Measurements from ENCODE around the gene PCGF1. TPM values are rescaled to one million over a fixed set of nuclear protein-coding genes. Genes with fewer than 3 reads are reported as not detected.

PCGF1 gene
- total RNA-seq: 11.0 and 18.5 TPM in 2 replicates

DNA sequence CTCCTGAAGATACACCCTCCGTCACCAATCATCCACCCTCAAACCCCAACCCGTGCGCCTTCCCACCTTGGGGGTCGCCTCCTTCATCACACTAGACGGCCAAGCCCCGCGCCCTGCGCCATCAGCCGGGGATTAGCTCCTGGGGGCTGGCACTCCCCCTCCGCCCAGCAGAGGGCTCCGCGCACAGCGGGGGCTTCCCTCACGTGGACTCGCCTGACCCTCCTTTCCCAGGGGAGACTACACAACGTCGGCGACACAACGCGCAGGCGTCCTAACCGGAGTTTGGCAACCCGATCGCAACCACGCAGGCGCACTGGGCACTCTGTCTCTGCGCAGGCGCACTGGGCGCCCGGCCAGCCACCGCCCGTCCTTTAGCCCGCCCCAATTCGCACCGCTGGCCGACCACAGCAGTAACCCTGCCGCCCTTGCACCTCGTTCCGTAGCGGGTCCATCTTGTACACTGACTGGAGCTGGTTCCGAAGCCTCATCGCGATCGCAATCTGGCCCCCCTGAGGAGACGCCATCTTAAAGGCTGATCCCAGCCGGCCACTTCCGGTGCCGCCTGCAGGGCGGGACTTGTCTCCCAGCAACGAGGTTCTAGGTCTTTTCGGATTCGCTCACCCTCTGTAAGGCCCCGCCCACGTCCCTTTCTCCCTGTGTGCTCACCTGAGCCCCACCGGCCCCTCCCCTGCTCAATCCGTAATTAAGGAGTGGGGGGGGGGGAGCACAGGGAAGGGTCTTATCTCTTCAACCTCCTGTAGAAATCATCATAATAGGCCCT, at the start of gene PCGF1:
PCGF1 (minus strand) TSS at position 551 of the 781 bp plus-strand sequence; CDS start at position 524, 27 bp downstream.

DNA sequence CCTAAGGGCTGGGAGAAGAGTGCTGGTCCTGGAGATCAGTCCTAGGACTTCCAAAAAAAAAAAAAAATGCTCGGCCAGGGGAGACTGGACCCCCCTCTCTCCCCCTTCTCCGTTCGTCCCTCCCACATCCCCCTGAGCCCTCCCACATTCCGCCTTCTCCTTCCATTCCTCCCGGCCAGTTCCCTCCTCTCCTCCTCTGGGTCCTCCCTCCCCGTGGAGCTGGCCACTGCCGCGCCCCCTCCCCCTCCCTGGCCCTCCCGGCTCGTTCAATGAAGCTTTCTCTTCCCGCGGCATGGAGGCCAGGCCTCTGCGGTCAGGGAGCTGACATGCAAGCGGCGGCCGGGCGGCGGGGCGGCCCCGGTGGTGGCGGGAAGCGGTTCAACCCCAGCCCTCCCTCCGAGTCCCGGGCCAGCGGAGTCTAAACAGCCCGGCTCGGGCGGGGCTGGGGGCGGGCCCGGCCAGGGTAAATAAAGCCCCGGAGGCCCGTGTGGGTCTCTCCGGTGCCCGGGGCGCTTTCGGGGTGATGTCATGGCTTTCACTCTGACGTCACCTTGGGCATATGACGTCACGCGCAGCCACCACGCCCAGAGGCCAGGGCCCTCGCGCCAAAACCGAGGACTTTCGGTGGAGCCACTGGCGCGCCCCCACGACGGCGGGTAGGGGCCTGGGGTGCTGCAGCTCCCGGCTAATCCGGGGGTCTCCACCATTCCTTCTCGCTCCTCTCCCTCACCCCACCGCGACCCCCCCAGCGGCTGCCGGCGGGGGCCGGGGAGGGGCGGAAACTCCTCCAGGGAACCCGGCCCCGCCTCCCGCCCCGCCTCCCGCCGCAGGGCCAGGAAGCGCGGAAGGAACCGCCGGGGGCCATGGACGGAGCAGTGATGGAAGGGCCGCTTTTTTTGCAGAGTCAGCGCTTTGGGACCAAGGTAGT, 46.7 kb upstream of the PCGF1 start, which contains the start of the genes DOK1 and LOXL3:
DOK1 (plus strand) TSS at position 829 of the 928 bp plus-strand sequence; CDS start at position 864, 35 bp downstream.
LOXL3 (minus strand) TSS at position 51 of the 928 bp plus-strand sequence. CDS start 1,308 bp downstream, outside the sequence.

GRCh38 chr2:74529357-74530238, 22.1 kb upstream of the PCGF1 start, which contains the start of the genes AUP1 and HTRA2:
Gene AUP1, minus strand, starts transcription at chr2:74529706. Its CDS starts 77 bp downstream, at chr2:74529629.
Gene HTRA2, plus strand, starts transcription at chr2:74529933. Its CDS starts 74 bp downstream, at chr2:74530007.

DNA sequence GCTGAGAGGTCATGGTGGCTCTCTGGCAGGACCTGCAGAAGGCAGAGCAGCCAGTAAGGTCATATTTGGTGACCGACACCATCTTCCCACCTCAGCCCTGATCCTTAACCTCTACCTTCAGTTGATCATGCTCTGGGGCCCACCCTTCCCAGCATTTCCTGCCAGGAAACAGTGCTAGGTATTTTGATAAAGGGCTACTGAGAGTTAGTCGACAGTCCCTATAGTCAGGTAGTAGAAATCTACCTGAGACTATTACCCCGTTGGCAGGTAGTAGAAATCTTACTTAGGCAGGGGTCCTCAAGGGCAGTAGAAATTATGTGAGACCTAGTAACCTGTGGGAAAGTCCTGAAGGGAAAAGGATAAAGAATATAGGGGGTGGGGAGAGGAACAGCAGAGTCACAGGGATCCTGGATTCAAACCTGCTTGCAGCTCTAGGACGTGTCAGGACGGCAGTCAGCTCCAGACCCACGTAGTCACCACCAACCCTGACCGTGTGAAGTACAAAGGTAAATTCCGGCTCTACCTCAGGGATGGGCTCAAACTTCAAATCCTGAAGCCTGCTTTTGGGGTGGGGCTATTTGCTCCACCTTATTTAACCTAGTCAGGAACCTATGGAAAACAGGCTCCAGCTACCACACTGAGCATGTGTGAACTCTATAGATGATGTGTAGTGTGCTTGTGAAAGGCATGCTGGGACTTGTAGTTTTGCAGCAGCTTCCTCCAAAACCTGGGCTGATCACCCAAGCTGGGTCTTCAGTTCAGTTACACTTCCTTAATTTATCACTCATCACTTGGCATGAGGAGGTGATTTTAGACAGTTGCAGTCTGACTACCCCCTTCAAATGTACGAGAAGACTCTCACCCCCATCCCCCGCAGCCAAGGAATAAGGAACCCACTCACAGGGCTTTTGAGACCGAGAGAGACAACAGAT, 18.5 kb upstream of the PCGF1 start, which contains the start of gene DQX1:
DQX1 (minus strand) TSS at position 515 of the 932 bp plus-strand sequence; CDS start at position 13, 502 bp downstream.

DNA sequence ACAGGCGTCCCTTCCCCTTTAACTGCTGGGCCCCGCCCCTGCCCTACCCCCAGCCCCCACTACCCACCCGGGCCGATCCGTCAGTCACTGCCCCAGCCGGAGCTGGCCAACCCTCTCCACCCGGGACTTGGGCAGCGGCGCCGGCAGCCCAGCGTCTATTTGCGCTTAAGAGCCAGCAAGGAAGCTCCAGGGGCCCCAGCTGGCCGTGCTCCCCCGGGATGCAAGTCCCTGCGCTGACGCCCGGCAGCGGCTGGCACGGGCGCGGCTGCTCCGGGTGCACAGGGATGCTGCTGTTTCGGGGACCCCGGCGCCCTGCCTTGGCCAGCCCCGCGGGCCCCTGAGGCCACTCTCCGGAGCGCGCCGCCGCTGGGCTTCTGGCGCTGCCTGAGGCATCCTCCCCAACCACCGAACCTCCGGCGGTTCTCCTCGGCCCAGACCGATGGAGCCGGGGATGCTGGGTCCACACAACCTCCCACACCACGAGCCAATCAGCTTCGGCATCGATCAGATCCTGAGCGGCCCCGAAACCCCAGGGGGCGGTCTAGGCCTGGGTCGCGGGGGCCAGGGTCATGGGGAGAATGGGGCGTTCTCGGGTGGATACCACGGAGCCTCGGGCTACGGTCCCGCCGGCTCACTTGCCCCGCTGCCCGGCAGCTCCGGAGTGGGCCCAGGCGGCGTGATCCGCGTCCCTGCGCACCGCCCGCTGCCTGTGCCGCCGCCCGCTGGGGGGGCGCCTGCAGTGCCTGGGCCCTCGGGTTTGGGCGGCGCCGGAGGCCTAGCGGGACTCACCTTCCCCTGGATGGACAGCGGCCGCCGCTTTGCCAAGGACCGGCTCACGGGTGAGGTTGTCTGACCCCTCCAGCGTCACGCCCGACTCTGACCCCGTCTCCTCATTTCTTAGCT, 7.1 kb upstream of the PCGF1 start, which contains the start of gene TLX2:
TLX2 (plus strand) TSS at position 83 of the 903 bp plus-strand sequence; CDS start at position 440, 357 bp downstream.

DNA sequence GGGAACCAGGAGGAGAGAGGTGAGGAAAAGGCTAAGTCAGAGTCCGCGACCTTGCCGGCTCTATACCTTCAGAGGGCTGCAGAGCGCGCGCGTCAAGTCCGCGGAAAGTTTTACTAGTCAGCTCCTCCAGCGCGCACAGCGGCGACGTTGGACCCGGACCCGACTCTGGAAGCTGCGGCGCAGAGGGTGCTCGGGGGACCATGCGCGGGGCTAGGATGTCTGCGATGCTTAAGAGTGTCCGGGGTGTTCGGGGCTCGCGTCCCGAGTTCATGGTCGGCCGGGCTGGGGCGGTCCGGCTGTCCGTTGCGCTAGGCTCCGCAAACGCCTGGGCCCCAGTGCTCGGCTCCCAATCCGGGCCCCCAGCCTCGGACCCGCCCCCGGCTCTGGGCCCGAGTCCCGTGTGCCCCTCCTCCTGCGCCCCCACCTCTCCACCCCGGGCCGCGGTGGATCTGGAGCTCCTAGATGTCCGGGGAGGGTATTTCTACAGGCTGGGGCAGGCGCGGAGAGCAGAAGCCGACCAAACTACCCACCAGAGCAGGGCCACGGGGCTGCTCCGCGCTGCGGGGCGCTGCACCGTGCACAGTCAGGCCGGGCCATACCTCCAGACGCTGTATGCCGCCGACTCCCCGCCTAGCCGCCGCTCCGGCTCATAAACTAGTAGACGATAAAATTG, 8.1 kb downstream of the PCGF1 start, which contains the start of gene LBX2:
LBX2 (minus strand) TSS at position 337 of the 673 bp plus-strand sequence; CDS start at position 271, 66 bp downstream.

GRCh38 chr2:74482801-74483674, 24.5 kb downstream of the PCGF1 start, which contains the start of the genes CCDC142 and TTC31:
Gene CCDC142, minus strand, starts transcription at chr2:74482998. Its CDS starts 161 bp downstream, at chr2:74482837.
Gene TTC31, plus strand, starts transcription at chr2:74483081. Its CDS starts 15 bp downstream, at chr2:74483096.

DNA sequence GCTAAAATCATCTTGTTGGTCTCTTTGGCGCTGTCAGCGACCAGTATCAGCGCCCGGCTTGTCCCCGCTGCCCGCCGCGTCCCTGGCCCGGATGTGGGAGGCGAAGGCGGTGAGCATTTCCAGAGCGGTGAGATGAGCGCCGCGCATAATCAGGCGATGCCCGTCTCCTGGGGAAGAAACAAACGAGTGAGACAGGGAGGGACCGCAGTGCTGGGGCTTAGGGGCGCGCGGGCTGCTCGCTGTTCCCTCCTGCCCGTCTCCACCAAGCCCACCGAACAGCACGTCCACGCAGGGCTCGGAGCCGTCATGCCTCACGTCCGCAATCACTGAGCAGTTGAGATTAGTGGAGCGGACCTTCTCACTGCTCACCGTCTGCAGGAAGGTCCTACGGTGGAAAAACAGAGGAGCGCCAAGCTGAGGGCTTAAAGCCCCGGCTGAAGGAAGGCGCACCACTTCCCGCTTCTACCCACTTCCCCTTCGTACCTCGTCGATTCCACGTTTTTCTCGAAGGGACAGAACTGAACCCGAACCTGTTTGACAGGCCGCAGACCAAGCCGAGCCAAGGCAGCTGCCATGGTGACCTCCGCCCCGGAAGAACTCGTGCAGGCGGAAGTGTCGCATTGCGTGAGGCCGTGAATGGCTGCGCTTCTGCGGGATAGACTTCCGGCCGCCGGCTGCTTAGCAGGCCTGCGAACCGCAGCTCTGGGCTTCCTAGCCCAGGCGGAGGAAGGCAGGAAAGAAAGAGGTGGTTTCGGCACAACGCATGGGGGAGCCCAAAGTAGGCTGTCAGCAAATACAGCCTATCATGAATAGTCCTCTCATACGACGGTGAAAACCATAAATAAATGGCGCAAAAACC, 35.2 kb downstream of the PCGF1 start, which contains the start of gene MRPL53:
MRPL53 (minus strand) TSS at position 595 of the 859 bp plus-strand sequence; CDS start at position 575, 20 bp downstream.

DNA sequence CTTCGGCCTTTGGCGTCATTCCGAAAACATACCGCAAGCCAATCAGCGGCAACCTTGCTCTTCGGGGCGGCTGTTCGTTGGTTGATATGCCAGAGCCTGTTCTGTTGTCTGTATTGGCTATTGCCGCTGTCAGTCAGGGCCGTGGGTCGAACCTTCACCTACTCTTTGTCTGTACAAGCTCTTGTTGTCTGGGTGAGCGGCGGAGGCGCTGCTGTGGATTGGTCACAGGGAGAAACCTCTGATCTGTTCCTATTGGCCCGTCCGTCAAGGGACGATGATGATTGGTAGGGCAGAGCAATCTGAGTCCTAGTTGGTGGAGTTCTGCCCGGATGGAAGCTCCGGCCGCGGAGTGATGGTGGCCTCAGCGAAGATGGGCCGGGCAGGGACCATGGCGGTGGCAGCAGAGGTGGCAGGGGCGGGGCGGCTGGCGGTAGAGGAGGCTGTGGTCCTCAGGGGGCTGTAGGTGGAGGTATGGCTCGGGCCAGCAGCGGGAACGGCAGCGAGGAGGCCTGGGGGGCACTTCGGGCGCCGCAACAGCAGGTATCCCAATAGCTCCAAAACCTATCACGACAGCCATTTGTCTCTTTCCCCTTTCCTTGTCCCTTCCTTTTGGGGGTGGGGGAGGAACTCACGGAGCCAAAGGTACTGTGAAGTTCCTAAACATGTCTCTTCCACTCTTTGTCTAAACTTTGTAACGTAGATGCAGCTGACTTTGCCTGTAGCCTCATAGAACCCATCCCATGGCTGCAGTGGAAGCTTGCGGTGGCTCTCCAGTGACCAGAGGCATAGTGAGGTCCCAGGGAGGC, 49.2 kb downstream of the PCGF1 start, which contains the start of gene WBP1:
WBP1 (plus strand) TSS at position 307 of the 806 bp plus-strand sequence; CDS start at position 472, 165 bp downstream.

Other genes starting within 250 kb of the PCGF1 start
- under 0.01 TPM in 1 of 2 replicates, not detected in the other for gene SLC4A5, start 164.3 kb downstream of the PCGF1 start, total RNA-seq
- 114 and 172 TPM in 2 replicates for gene DCTN1, start 127.4 kb downstream of the PCGF1 start, total RNA-seq
- 2.0 and 2.7 TPM in 2 replicates for gene C2orf81, start 86.1 kb downstream of the PCGF1 start, total RNA-seq
- 23.5 and 27.3 TPM in 2 replicates for gene WDR54, start 86.0 kb downstream of the PCGF1 start, total RNA-seq
- 11.8 and 15.3 TPM in 2 replicates for gene RTKN, start 65.8 kb downstream of the PCGF1 start, total RNA-seq
- gene INO80B, start 52.6 kb downstream of the PCGF1 start, total RNA-seq: 2.9 and 4.6 TPM in 2 replicates
- gene WBP1, start 49.3 kb downstream of the PCGF1 start, total RNA-seq: 53.0 and 54.5 TPM in 2 replicates
- gene MOGS, start 42.3 kb downstream of the PCGF1 start, total RNA-seq: 44.5 and 44.6 TPM in 2 replicates
- gene MRPL53, start 35.0 kb downstream of the PCGF1 start, total RNA-seq: 10.3 and 40.7 TPM in 2 replicates
- 9.8 and 10.6 TPM in 2 replicates for gene CCDC142, start 24.7 kb downstream of the PCGF1 start, total RNA-seq
- 15.4 and 15.5 TPM in 2 replicates for gene TTC31, start 24.6 kb downstream of the PCGF1 start, total RNA-seq
- gene LBX2, start 8.1 kb downstream of the PCGF1 start, total RNA-seq: 1.9 and 3.2 TPM in 2 replicates
- 0.35 TPM in 1 of 2 replicates, not detected in the other for gene TLX2, start 6.8 kb upstream of the PCGF1 start, total RNA-seq
- not detected in 2 replicates for gene DQX1, start 18.5 kb upstream of the PCGF1 start, total RNA-seq
- gene AUP1, start 22.0 kb upstream of the PCGF1 start, total RNA-seq: 65.5 and 72.1 TPM in 2 replicates
- gene HTRA2, start 22.2 kb upstream of the PCGF1 start, total RNA-seq: 11.7 and 32.1 TPM in 2 replicates
- gene LOXL3, start 46.2 kb upstream of the PCGF1 start, total RNA-seq: 7.3 and 23.7 TPM in 2 replicates
- gene DOK1, start 47.0 kb upstream of the PCGF1 start, total RNA-seq: 27.2 and 28.2 TPM in 2 replicates
- gene M1AP, start 140.6 kb upstream of the PCGF1 start, total RNA-seq: not detected in 2 replicates
- 2.3 and 2.4 TPM in 2 replicates for gene SEMA4F, start 146.6 kb upstream of the PCGF1 start, total RNA-seq